NT2/D1 (cell line): ENCODE results near the gene SRPX2.

ENCODE experiments used
- SUZ12 ChIP-seq: IDR thresholded peaks from 2 replicates; pipeline ENCODE4 v1.6.1; 2011; ENCODE audit not compliant: insufficient read length, insufficient read depth; ENCODE audit errors: extremely low read depth
- YY1 ChIP-seq: IDR thresholded peaks from 2 replicates; pipeline ENCODE4 v1.6.1; 2011; ENCODE audit not compliant: insufficient read length, insufficient read depth
- ZNF274 ChIP-seq: IDR thresholded peaks from 2 replicates; pipeline ENCODE4 v1.6.1; 2011; ENCODE audit warnings: mild to moderate bottlenecking, low read depth, low read length

GRCh38 chrX:100687546-100687945, 43.5 kb downstream of the SRPX2 start:
- TF ChIP-seq YY1, result no peak
- no peak for TF ChIP-seq ZNF274
- no peak for TF ChIP-seq SUZ12
